ENCODE results near the gene PGBD5.

The PGBD5 gene

GRCh38 chr1:230376296-230376695 is 49.8 kb downstream of the PGBD5 start:
- H4K91ac ChIP-seq (ENCODE audit: low read length) = no peak overlapping the region
- DNase-seq = no peak
- H4K8ac ChIP-seq (ENCODE audit: low read length) = no peak overlapping the region
- no peak overlapping the region for H3K4me2 ChIP-seq (ENCODE audit: low read length, poor library complexity, severe bottlenecking)
- no peak overlapping the region for H3K23ac ChIP-seq (ENCODE audit: low read length in 2 of 2)
- H3K18ac ChIP-seq (ENCODE audit: low read depth in 1 of 2, low read length in 2 of 2) = no peak overlapping the region
- no peaks in the 10 kb centered on the region for H3K27me3 ChIP-seq (ENCODE audit: control insufficient read depth in 1 of 2, insufficient read depth in 1 of 2, low read length in 2 of 2)
- no peak overlapping the region for H2AK5ac ChIP-seq (ENCODE audit: low read length, severe bottlenecking)
- no peaks in the 10 kb centered on the region for H3K36me3 ChIP-seq (ENCODE audit: control insufficient read depth in 1 of 2, insufficient read depth in 2 of 2, low read depth in 1 of 2, low read length in 2 of 2)
- H3K14ac ChIP-seq (ENCODE audit: low read length in 2 of 2) = no peak overlapping the region
- H3K4me1 ChIP-seq (ENCODE audit: control insufficient read depth, insufficient read depth, low read depth, low read length) = peaks cover 2% of the 10 kb centered on the region
- no peak overlapping the region for H2BK12ac ChIP-seq (ENCODE audit: low read length in 2 of 2)
- no peak overlapping the region for H2BK15ac ChIP-seq (ENCODE audit: low read depth, poor library complexity, severe bottlenecking)
- H3K9me3 ChIP-seq (ENCODE audit: control insufficient read depth, low read length) = peaks cover 11% of the 10 kb centered on the region
- 79% methylated on average over 3 of the region's 4 CpGs for WGBS
- no peaks in the 10 kb centered on the region for H3K79me1 ChIP-seq (replicated peaks; ENCODE audit: low read length, poor library complexity, severe bottlenecking)
- H3K9ac ChIP-seq (ENCODE audit: low read length) = no peak overlapping the region
- no peak overlapping the region for H2BK120ac ChIP-seq (ENCODE audit: low read depth, low read length)
- H2AFZ ChIP-seq (ENCODE audit: low read depth, low read length) = no peak overlapping the region
- no peak overlapping the region for H3K27ac ChIP-seq (ENCODE audit: low read length, poor library complexity, severe bottlenecking)
- no peak overlapping the region for H3K4ac ChIP-seq (ENCODE audit: low read depth in 1 of 2, low read length in 2 of 2)
- no peak overlapping the region for H2BK5ac ChIP-seq (ENCODE audit: low read depth, low read length, poor library complexity, severe bottlenecking)
- no peak overlapping the region for H3K4me3 ChIP-seq (ENCODE audit: insufficient read depth in 1 of 2, low read depth in 1 of 2, low read length in 2 of 2)

GRCh38 chr1:230375780-230376179 is 50.4 kb downstream of the PGBD5 start:
- Histone ChIP-seq H2BK5ac (ENCODE audit: low read depth, low read length, poor library complexity, severe bottlenecking) (no peak overlapping the region), H2BK15ac (ENCODE audit: low read depth, poor library complexity, severe bottlenecking) (no peak overlapping the region), H3K4me3 (ENCODE audit: insufficient read depth in 1 of 2, low read depth in 1 of 2, low read length in 2 of 2) (no peak overlapping the region), H3K9me3 (ENCODE audit: control insufficient read depth, low read length) (peaks cover 11% of the 10 kb centered on the region), H3K4me2 (ENCODE audit: low read length, poor library complexity, severe bottlenecking) (no peak overlapping the region), H3K4me1 (ENCODE audit: control insufficient read depth, insufficient read depth, low read depth, low read length) (no peaks in the 10 kb centered on the region), H3K79me1 (replicated peaks; ENCODE audit: low read length, poor library complexity, severe bottlenecking) (no peaks in the 10 kb centered on the region), H3K4ac (ENCODE audit: low read depth in 1 of 2, low read length in 2 of 2) (no peak overlapping the region), H4K91ac (ENCODE audit: low read length) (no peak overlapping the region), H3K36me3 (ENCODE audit: control insufficient read depth in 1 of 2, insufficient read depth in 2 of 2, low read depth in 1 of 2, low read length in 2 of 2) (no peaks in the 10 kb centered on the region), H3K27me3 (ENCODE audit: control insufficient read depth in 1 of 2, insufficient read depth in 1 of 2, low read length in 2 of 2) (peaks cover 0 to 4% of the 10 kb centered on the region in 2 experiments), H3K18ac (ENCODE audit: low read depth in 1 of 2, low read length in 2 of 2) (no peak overlapping the region), H2AFZ (ENCODE audit: low read depth, low read length) (no peak overlapping the region), H3K27ac (ENCODE audit: low read length, poor library complexity, severe bottlenecking) (no peak overlapping the region), H3K23ac (ENCODE audit: low read length in 2 of 2) (no peak overlapping the region), H4K8ac (ENCODE audit: low read length) (no peak overlapping the region), H2AK5ac (ENCODE audit: low read length, severe bottlenecking) (no peak overlapping the region), H2BK120ac (ENCODE audit: low read depth, low read length) (no peak overlapping the region), H2BK12ac (ENCODE audit: low read length in 2 of 2) (no peak overlapping the region), H3K14ac (ENCODE audit: low read length in 2 of 2) (no peak overlapping the region), H3K9ac (ENCODE audit: low read length) (no peak overlapping the region)
- DNase-seq = no peak
- 71% methylated on average over 6 of the region's 6 CpGs for WGBS

GRCh38 chr1:230375147-230375546 is 51.0 kb downstream of the PGBD5 start:
- Histone ChIP-seq H4K8ac (ENCODE audit: low read length) (no peak overlapping the region), H3K4me2 (ENCODE audit: low read length, poor library complexity, severe bottlenecking) (no peak overlapping the region), H3K18ac (ENCODE audit: low read depth in 1 of 2, low read length in 2 of 2) (no peak overlapping the region), H2BK15ac (ENCODE audit: low read depth, poor library complexity, severe bottlenecking) (no peak overlapping the region), H2AK5ac (ENCODE audit: low read length, severe bottlenecking) (no peak overlapping the region), H3K14ac (ENCODE audit: low read length in 2 of 2) (no peak overlapping the region), H3K4me3 (ENCODE audit: insufficient read depth in 1 of 2, low read depth in 1 of 2, low read length in 2 of 2) (no peak overlapping the region), H2BK12ac (ENCODE audit: low read length in 2 of 2) (no peak overlapping the region), H3K9me3 (ENCODE audit: control insufficient read depth, low read length) (peaks cover 11% of the 10 kb centered on the region), H3K4ac (ENCODE audit: low read depth in 1 of 2, low read length in 2 of 2) (no peak overlapping the region), H2BK5ac (ENCODE audit: low read depth, low read length, poor library complexity, severe bottlenecking) (no peak overlapping the region), H3K9ac (ENCODE audit: low read length) (no peak overlapping the region), H3K23ac (ENCODE audit: low read length in 2 of 2) (no peak overlapping the region), H3K36me3 (ENCODE audit: control insufficient read depth in 1 of 2, insufficient read depth in 2 of 2, low read depth in 1 of 2, low read length in 2 of 2) (no peaks in the 10 kb centered on the region), H3K27me3 (ENCODE audit: control insufficient read depth in 1 of 2, insufficient read depth in 1 of 2, low read length in 2 of 2) (peaks cover 0 to 7% of the 10 kb centered on the region in 2 experiments), H3K4me1 (ENCODE audit: control insufficient read depth, insufficient read depth, low read depth, low read length) (no peaks in the 10 kb centered on the region), H4K91ac (ENCODE audit: low read length) (no peak overlapping the region), H3K27ac (ENCODE audit: low read length, poor library complexity, severe bottlenecking) (no peak overlapping the region), H2AFZ (ENCODE audit: low read depth, low read length) (no peak overlapping the region), H2BK120ac (ENCODE audit: low read depth, low read length) (no peak overlapping the region), H3K79me1 (replicated peaks; ENCODE audit: low read length, poor library complexity, severe bottlenecking) (no peaks in the 10 kb centered on the region)
- 86% methylated on average over 3 of the region's 3 CpGs for WGBS
- DNase-seq = no peak

GRCh38 chr1:230371923-230372703 is 54.0 kb downstream of the PGBD5 start:
- no peaks in the 10 kb centered on the region for H3K79me1 ChIP-seq (replicated peaks; ENCODE audit: low read length, poor library complexity, severe bottlenecking)
- no peaks in the 10 kb centered on the region for H3K36me3 ChIP-seq (ENCODE audit: control insufficient read depth in 1 of 2, insufficient read depth in 2 of 2, low read depth in 1 of 2, low read length in 2 of 2)
- no peak overlapping the region for H3K18ac ChIP-seq (ENCODE audit: low read depth in 1 of 2, low read length in 2 of 2)
- no peak overlapping the region for H3K9ac ChIP-seq (ENCODE audit: low read length)
- H3K23ac ChIP-seq (ENCODE audit: low read length in 2 of 2) = no peak overlapping the region
- no peak overlapping the region for H3K4me3 ChIP-seq (ENCODE audit: insufficient read depth in 1 of 2, low read depth in 1 of 2, low read length in 2 of 2)
- no peak overlapping the region for H2BK120ac ChIP-seq (ENCODE audit: low read depth, low read length)
- H3K14ac ChIP-seq (ENCODE audit: low read length in 2 of 2) = no peak overlapping the region
- no peak overlapping the region for H4K8ac ChIP-seq (ENCODE audit: low read length)
- no peaks in the 10 kb centered on the region for H3K4me1 ChIP-seq (ENCODE audit: control insufficient read depth, insufficient read depth, low read depth, low read length)
- H2AK5ac ChIP-seq (ENCODE audit: low read length, severe bottlenecking) = no peak overlapping the region
- no peak overlapping the region for H2BK5ac ChIP-seq (ENCODE audit: low read depth, low read length, poor library complexity, severe bottlenecking)
- H4K91ac ChIP-seq (ENCODE audit: low read length) = no peak overlapping the region
- no peaks in the 10 kb centered on the region for H3K9me3 ChIP-seq (ENCODE audit: control insufficient read depth, low read length)
- no peak for DNase-seq
- H2BK15ac ChIP-seq (ENCODE audit: low read depth, poor library complexity, severe bottlenecking) = no peak overlapping the region
- peaks cover 0 to 14% of the 10 kb centered on the region in 2 experiments for H3K27me3 ChIP-seq (ENCODE audit: control insufficient read depth in 1 of 2, insufficient read depth in 1 of 2, low read length in 2 of 2)
- H3K4ac ChIP-seq (ENCODE audit: low read depth in 1 of 2, low read length in 2 of 2) = no peak overlapping the region
- no peak overlapping the region for H2BK12ac ChIP-seq (ENCODE audit: low read length in 2 of 2)
- 81% methylated on average over 10 of the region's 12 CpGs for WGBS
- H3K4me2 ChIP-seq (ENCODE audit: low read length, poor library complexity, severe bottlenecking) = no peak overlapping the region
- H2AFZ ChIP-seq (ENCODE audit: low read depth, low read length) = no peak overlapping the region
- H3K27ac ChIP-seq (ENCODE audit: low read length, poor library complexity, severe bottlenecking) = no peak overlapping the region
